WTC11 (cell line): ENCODE data around the gene CUL9. TPM values are rescaled to one million over a fixed set of nuclear protein-coding genes. Genes with fewer than 3 reads are reported as not detected.

Experiments used
- CTCF ChIP-seq: fragments of 200-600 bp; IDR thresholded peaks from 2 replicates; pipeline ENCODE4 v1.8.0; 2022; ENCODE audit warnings: antibody characterized with exemption
- ELF4 ChIP-seq: sonication (generic); formaldehyde crosslinking; IDR thresholded peaks from 2 replicates; pipeline ENCODE4 v1.8.1; 2022; ENCODE audit warnings: low read depth, mild to moderate bottlenecking, moderate library complexity, missing genetic modification reagents
- FOXK1 ChIP-seq: sonication (generic); formaldehyde crosslinking; IDR thresholded peaks from 2 replicates; pipeline ENCODE4 v1.8.0; 2022; ENCODE audit warnings: mild to moderate bottlenecking, moderate library complexity, missing genetic modification reagents
- FOXP1 ChIP-seq: sonication (generic); formaldehyde crosslinking; IDR thresholded peaks from 2 replicates; pipeline ENCODE4 v1.8.0; 2022; ENCODE audit warnings: missing genetic modification reagents, mild to moderate bottlenecking, moderate library complexity, borderline replicate concordance
- GRHL2 ChIP-seq: fragments of 250-450 bp; sonication (Bioruptor Pico); IDR thresholded peaks from 2 replicates; pipeline ENCODE4 v1.8.0; 2022; ENCODE audit warnings: mild to moderate bottlenecking, moderate library complexity; ENCODE audit not compliant: insufficient replicate concordance, severe bottlenecking
- GTF2I ChIP-seq: fragments of 250-450 bp; sonication (Bioruptor Pico); conservative IDR thresholded peaks from 2 replicates; pipeline ENCODE4 v1.4.0; 2021; ENCODE audit warnings: mild to moderate bottlenecking
- NR2C2 ChIP-seq: sonication (generic); formaldehyde crosslinking; IDR thresholded peaks from 2 replicates; pipeline ENCODE4 v1.8.0; 2022; ENCODE audit warnings: mild to moderate bottlenecking, missing genetic modification reagents
- ZNF532 ChIP-seq: fragments of 250-450 bp; sonication (Bioruptor Pico); IDR thresholded peaks from 2 replicates; pipeline ENCODE4 v1.9.0; 2021; ENCODE audit warnings: mild to moderate bottlenecking, borderline replicate concordance
- total RNA-seq: library from RNA; stranded (reverse); gene quantifications from 3 replicates; pipeline ENCODE4 v1.2.3, GENCODE V29; 2021
- TF ChIP-seq, protein P1 (sequence below): sonication (generic); formaldehyde crosslinking; IDR thresholded peaks from 2 replicates; pipeline ENCODE4 v1.8.1; 2022; ENCODE audit warnings: mild to moderate bottlenecking, moderate library complexity, missing genetic modification reagents
- TF ChIP-seq, protein P2 (sequence below): sonication (generic); formaldehyde crosslinking; IDR thresholded peaks from 2 replicates; pipeline ENCODE4 v1.8.0; 2023; ENCODE audit warnings: mild to moderate bottlenecking, missing genetic modification reagents
- TF ChIP-seq, protein P3 (sequence below): sonication (generic); formaldehyde crosslinking; IDR thresholded peaks from 2 replicates; pipeline ENCODE4 v1.8.0; 2022; ENCODE audit warnings: mild to moderate bottlenecking, missing genetic modification reagents
- TF ChIP-seq, protein P4 (sequence below): sonication (generic); formaldehyde crosslinking; IDR thresholded peaks from 2 replicates; pipeline ENCODE4 v1.8.1; 2023; ENCODE audit warnings: mild to moderate bottlenecking, missing genetic modification reagents, moderate library complexity

The CUL9 gene
- total RNA-seq, 1 experiment from 2014 or later: 15.2 TPM

- TF ChIP-seq, protein P1, sequence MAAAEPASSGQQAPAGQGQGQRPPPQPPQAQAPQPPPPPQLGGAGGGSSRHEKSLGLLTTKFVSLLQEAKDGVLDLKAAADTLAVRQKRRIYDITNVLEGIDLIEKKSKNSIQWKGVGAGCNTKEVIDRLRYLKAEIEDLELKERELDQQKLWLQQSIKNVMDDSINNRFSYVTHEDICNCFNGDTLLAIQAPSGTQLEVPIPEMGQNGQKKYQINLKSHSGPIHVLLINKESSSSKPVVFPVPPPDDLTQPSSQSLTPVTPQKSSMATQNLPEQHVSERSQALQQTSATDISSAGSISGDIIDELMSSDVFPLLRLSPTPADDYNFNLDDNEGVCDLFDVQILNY (CRISPR knock-in tag): no peak
- TF ChIP-seq ELF4 (CRISPR knock-in tag): no peak
- TF ChIP-seq NR2C2 (CRISPR knock-in tag): no peak
- TF ChIP-seq, protein P2, sequence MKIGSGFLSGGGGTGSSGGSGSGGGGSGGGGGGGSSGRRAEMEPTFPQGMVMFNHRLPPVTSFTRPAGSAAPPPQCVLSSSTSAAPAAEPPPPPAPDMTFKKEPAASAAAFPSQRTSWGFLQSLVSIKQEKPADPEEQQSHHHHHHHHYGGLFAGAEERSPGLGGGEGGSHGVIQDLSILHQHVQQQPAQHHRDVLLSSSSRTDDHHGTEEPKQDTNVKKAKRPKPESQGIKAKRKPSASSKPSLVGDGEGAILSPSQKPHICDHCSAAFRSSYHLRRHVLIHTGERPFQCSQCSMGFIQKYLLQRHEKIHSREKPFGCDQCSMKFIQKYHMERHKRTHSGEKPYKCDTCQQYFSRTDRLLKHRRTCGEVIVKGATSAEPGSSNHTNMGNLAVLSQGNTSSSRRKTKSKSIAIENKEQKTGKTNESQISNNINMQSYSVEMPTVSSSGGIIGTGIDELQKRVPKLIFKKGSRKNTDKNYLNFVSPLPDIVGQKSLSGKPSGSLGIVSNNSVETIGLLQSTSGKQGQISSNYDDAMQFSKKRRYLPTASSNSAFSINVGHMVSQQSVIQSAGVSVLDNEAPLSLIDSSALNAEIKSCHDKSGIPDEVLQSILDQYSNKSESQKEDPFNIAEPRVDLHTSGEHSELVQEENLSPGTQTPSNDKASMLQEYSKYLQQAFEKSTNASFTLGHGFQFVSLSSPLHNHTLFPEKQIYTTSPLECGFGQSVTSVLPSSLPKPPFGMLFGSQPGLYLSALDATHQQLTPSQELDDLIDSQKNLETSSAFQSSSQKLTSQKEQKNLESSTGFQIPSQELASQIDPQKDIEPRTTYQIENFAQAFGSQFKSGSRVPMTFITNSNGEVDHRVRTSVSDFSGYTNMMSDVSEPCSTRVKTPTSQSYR (CRISPR knock-in tag): no peak
- no peak for TF ChIP-seq CTCF
- no peak for TF ChIP-seq GRHL2 (CRISPR knock-in tag)
- TF ChIP-seq ZNF532 (CRISPR knock-in tag): no peak
- no peak for TF ChIP-seq GTF2I
- TF ChIP-seq FOXK1 (CRISPR knock-in tag): no peak
- TF ChIP-seq FOXP1 (CRISPR knock-in tag): no peak
- TF ChIP-seq, protein P3, sequence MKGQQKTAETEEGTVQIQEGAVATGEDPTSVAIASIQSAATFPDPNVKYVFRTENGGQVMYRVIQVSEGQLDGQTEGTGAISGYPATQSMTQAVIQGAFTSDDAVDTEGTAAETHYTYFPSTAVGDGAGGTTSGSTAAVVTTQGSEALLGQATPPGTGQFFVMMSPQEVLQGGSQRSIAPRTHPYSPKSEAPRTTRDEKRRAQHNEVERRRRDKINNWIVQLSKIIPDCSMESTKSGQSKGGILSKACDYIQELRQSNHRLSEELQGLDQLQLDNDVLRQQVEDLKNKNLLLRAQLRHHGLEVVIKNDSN (CRISPR knock-in tag): 0 out of 2 replicates have a peak, but pooled peaks have one; percentile 9
- TF ChIP-seq, protein P4, sequence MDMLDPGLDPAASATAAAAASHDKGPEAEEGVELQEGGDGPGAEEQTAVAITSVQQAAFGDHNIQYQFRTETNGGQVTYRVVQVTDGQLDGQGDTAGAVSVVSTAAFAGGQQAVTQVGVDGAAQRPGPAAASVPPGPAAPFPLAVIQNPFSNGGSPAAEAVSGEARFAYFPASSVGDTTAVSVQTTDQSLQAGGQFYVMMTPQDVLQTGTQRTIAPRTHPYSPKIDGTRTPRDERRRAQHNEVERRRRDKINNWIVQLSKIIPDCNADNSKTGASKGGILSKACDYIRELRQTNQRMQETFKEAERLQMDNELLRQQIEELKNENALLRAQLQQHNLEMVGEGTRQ (CRISPR knock-in tag): 0 out of 2 replicates have a peak, but pooled peaks have one; percentile 6
These were observed 9.6 kb upstream of the CUL9 start (continued) for GRCh38 chr6:43172104-43173007.
